Left ventricle myocardium inferior (tissue), 1 donor: ENCODE results near the gene EPHA6. TPM values are rescaled to one million over a fixed set of nuclear protein-coding genes. Genes with fewer than 3 reads are reported as not detected.

ENCODE experiments used
- DNase-seq: peaks from one replicate; pipeline ENCODE4 v3.0.0-alpha.2; 2020
- H3K27ac ChIP-seq: fragments of 200-600 bp; replicated peaks from 2 replicates; pipeline ENCODE4 v1.8.0; 2021
- H3K27me3 ChIP-seq: fragments of 200-600 bp; 2 replicates; pipeline ENCODE4 v1.8.0; 2021; ENCODE audit warnings: low read depth
- H3K36me3 ChIP-seq: fragments of 200-600 bp; 2 replicates; pipeline ENCODE4 v1.8.0; 2021
- H3K4me1 ChIP-seq: fragments of 200-600 bp; 2 replicates; pipeline ENCODE4 v1.8.0; 2021
- H3K4me3 ChIP-seq: fragments of 200-600 bp; 2 replicates; pipeline ENCODE4 v1.8.0; 2021; ENCODE audit warnings: mild to moderate bottlenecking, moderate library complexity
- H3K9me3 ChIP-seq: fragments of 200-600 bp; replicated peaks from 2 replicates; pipeline ENCODE4 v1.8.0; 2021
- intact Hi-C: fragments of 100-400 bp; cut with micrococcal nuclease; formaldehyde crosslinking; loops from one replicate; pipeline ENCODE4 v1.11.0; 2022
- total RNA-seq: library from RNA; stranded (reverse); fragmentation: NEBNext Ultra II Directional; extraction: Animal tissue kit (Norgen Biotek cat#: 25700); gene quantifications from one replicate; pipeline ENCODE4 v1.2.1, GENCODE V29; 2021
- TF ChIP-seq, protein P1 (sequence below): fragments of 200-600 bp; IDR thresholded peaks from 2 replicates; pipeline ENCODE4 v1.8.0; 2021; ENCODE audit warnings: antibody characterized with exemption, mild to moderate bottlenecking, borderline replicate concordance
- donor health status: DM: no; HTN: yes; CAD: no; lungs with severe emphysema.

Gene EPHA6
- total RNA-seq, 1 donor from 2014 or later = 0.19 TPM

GRCh38 chr3:97684490-97684889 is 870.1 kb downstream of the EPHA6 start:
- Histone ChIP-seq H3K27ac (no peak overlapping the region), H3K27me3 (no peaks in the 10 kb centered on the region), H3K9me3 (no peaks in the 10 kb centered on the region), H3K4me3 (no peak overlapping the region), H3K36me3 (no peaks in the 10 kb centered on the region), H3K4me1 (peaks cover 2% of the 10 kb centered on the region)
- intact Hi-C loops = no loop called here
- no peak for DNase-seq
- TF ChIP-seq, protein P1, sequence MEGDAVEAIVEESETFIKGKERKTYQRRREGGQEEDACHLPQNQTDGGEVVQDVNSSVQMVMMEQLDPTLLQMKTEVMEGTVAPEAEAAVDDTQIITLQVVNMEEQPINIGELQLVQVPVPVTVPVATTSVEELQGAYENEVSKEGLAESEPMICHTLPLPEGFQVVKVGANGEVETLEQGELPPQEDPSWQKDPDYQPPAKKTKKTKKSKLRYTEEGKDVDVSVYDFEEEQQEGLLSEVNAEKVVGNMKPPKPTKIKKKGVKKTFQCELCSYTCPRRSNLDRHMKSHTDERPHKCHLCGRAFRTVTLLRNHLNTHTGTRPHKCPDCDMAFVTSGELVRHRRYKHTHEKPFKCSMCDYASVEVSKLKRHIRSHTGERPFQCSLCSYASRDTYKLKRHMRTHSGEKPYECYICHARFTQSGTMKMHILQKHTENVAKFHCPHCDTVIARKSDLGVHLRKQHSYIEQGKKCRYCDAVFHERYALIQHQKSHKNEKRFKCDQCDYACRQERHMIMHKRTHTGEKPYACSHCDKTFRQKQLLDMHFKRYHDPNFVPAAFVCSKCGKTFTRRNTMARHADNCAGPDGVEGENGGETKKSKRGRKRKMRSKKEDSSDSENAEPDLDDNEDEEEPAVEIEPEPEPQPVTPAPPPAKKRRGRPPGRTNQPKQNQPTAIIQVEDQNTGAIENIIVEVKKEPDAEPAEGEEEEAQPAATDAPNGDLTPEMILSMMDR = no peak

DNA sequence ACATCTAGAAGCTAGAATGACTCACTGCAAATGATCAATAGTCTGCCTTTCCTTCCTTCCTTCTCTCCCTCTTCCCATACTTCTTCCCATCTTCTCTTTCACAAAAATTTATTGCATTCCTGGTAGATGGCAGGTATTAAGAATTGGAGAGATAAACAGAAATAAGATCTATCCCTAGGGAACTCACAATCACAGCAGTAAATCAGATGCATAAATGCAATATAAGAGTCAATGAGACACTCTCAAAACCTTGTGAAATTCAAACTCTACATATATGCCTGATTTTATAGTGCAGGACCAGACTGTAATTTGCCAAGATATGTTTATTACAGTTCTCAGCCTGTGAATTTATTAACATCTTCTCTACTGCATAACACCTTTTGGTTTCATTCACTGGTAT is 871.9 kb downstream of the EPHA6 start:
- Histone ChIP-seq H3K36me3 (no peaks in the 10 kb centered on the region), H3K27me3 (no peaks in the 10 kb centered on the region), H3K4me1 (no peaks in the 10 kb centered on the region), H3K4me3 (no peak overlapping the region), H3K9me3 (no peaks in the 10 kb centered on the region), H3K27ac (no peak overlapping the region)
- DNase-seq = no peak
- intact Hi-C loops = no loop called here
- TF ChIP-seq, protein P1 = no peak

- intact Hi-C loops = no loop called here
- TF ChIP-seq, protein P1 = no peak
- Histone ChIP-seq H3K9me3 (no peaks in the 10 kb centered on the region), H3K36me3 (no peaks in the 10 kb centered on the region), H3K4me3 (no peak overlapping the region), H3K27ac (no peak overlapping the region), H3K27me3 (no peaks in the 10 kb centered on the region), H3K4me1 (no peaks in the 10 kb centered on the region)
- no peak for DNase-seq
Measured at GRCh38 chr3:97687734-97688133, 873.3 kb downstream of the EPHA6 start.

- H3K27ac ChIP-seq = no peak overlapping the region
- TF ChIP-seq, protein P1 = no peak
- no peaks in the 10 kb centered on the region for H3K9me3 ChIP-seq
- H3K4me3 ChIP-seq = no peak overlapping the region
- H3K36me3 ChIP-seq = no peaks in the 10 kb centered on the region
- H3K4me1 ChIP-seq = no peaks in the 10 kb centered on the region
- no peaks in the 10 kb centered on the region for H3K27me3 ChIP-seq
- intact Hi-C loops = no loop called here
- DNase-seq = no peak
Measured at GRCh38 chr3:97689111-97689510, 874.7 kb downstream of the EPHA6 start.

GRCh38 chr3:97689962-97690361 is 875.6 kb downstream of the EPHA6 start:
- H3K4me1 ChIP-seq = no peaks in the 10 kb centered on the region
- no peaks in the 10 kb centered on the region for H3K36me3 ChIP-seq
- no peak for DNase-seq
- H3K27me3 ChIP-seq = no peaks in the 10 kb centered on the region
- H3K4me3 ChIP-seq = no peak overlapping the region
- intact Hi-C loops = no loop called here
- no peak overlapping the region for H3K27ac ChIP-seq
- TF ChIP-seq, protein P1 = no peak
- H3K9me3 ChIP-seq = no peaks in the 10 kb centered on the region

DNA sequence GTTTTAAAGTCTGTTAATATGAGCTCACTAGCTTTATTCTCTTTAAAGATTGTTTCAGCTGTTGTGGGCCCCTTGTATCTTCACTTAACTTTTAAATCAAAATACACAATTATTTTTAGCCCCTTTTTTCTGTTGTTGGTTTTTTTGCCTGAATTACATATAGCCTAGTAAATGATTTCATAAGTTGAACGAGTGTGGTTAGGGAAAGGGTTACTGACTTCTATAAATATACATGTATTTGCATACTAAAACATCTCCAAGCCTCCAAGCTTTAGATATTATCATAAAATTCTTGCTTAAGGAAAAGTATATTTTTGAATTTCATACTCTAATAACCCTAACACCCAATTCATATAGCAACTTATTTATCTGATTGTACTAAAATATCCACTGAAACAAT is 877.0 kb downstream of the EPHA6 start:
- Histone ChIP-seq H3K9me3 (no peaks in the 10 kb centered on the region), H3K4me3 (no peak overlapping the region), H3K36me3 (no peaks in the 10 kb centered on the region), H3K4me1 (no peaks in the 10 kb centered on the region), H3K27ac (no peak overlapping the region), H3K27me3 (no peaks in the 10 kb centered on the region)
- no peak for DNase-seq
- TF ChIP-seq, protein P1 = no peak
- intact Hi-C loops = no loop called here
